Measurements from ENCODE around the gene ADAT3.
"Not testable (repeated sequence)": the region's sequence is repeated elsewhere in the genome, so short reads cannot be mapped to it uniquely, and the experiment has no call there.

The ADAT3 gene

GRCh38 chr19:1868971-1869370, 36.2 kb upstream of the ADAT3 start:
- Histone ChIP-seq H3K4me1 (ENCODE audit: control insufficient read depth, insufficient read depth, low read length, poor library complexity, severe bottlenecking) (peaks cover 3% of the 10 kb centered on the region), H3K4me3 (ENCODE audit: extremely low read depth, insufficient read depth, low read length, poor library complexity, severe bottlenecking) (no peak overlapping the region), H3K36me3 (ENCODE audit: control insufficient read depth, insufficient read depth, low read length) (peaks cover 32% of the 10 kb centered on the region), H3K27ac (ENCODE audit: low read depth, low read length, severe bottlenecking) (no peak overlapping the region), H3K9me3 (ENCODE audit: control insufficient read depth, low read length) (no peaks in the 10 kb centered on the region)
- WGBS, 2 experiments (ENCODE audit: insufficient coverage in 2 of 2): 93 to 96% methylated on average over 7 of the region's 7 CpGs

DNA sequence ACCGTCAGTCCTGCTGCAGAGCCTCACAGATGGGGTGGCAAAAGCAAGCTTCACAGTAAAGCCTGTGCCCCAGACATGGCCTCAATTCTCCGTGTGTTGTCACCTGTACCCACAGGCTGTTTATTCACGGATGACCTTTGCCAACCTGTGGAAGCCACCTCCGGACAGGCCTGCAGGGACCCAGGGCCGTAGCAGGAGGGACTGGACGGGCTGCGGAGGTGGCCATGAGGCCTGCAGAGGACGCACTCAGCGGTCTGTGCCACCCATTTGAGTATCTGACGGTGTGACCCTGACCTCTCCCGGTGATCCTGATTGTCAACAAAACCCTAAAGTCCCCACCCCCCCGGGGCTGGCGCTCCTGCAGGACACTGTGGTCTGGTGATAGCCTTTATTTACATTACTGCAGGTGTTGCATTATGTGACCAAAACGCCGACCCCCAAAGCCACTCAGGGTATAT, 34.0 kb upstream of the ADAT3 start:
- Histone ChIP-seq H3K9me3 (ENCODE audit: control insufficient read depth, low read length) (no peaks in the 10 kb centered on the region), H3K4me1 (ENCODE audit: control insufficient read depth, insufficient read depth, low read length, poor library complexity, severe bottlenecking) (peaks cover 8% of the 10 kb centered on the region), H3K36me3 (ENCODE audit: control insufficient read depth, insufficient read depth, low read length) (peaks cover 32% of the 10 kb centered on the region), H3K27ac (ENCODE audit: low read depth, low read length, severe bottlenecking) (no peak overlapping the region), H3K4me3 (ENCODE audit: extremely low read depth, insufficient read depth, low read length, poor library complexity, severe bottlenecking) (no peak overlapping the region)
- 92 to 95% methylated on average over 7 to 14 of the region's 15 CpGs for WGBS, 2 experiments (ENCODE audit: insufficient coverage in 2 of 2)

DNA sequence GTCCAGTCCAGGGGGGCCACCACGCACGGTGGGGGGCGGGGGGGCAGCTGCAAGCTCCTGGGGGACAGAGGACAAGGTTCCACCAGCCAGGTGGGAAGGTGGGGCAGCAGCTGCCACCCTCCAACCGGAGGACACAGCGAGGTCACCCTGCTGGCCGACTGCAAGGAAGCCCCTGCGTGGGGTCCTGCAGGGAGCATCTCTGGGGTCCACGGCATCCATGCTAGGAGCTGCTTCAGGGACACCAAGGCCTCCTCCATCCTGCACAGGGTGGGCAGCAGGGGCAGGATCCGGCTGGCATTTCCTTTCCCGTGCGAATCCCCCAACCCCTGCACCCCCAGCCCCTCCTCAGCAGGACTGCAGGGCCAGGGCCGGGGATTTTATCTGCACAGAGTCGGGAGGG, 33.6 kb upstream of the ADAT3 start:
- WGBS, 2 experiments (ENCODE audit: insufficient coverage in 2 of 2): 98% methylated on average over 9 to 10 of the region's 13 CpGs
- no peak overlapping the region for H3K4me3 ChIP-seq (ENCODE audit: extremely low read depth, insufficient read depth, low read length, poor library complexity, severe bottlenecking)
- H3K4me1 ChIP-seq (ENCODE audit: control insufficient read depth, insufficient read depth, low read length, poor library complexity, severe bottlenecking): peaks cover 13% of the 10 kb centered on the region
- H3K27ac ChIP-seq (ENCODE audit: low read depth, low read length, severe bottlenecking): no peak overlapping the region
- H3K36me3 ChIP-seq (ENCODE audit: control insufficient read depth, insufficient read depth, low read length): peaks cover 32% of the 10 kb centered on the region
- no peaks in the 10 kb centered on the region for H3K9me3 ChIP-seq (ENCODE audit: control insufficient read depth, low read length)

- Histone ChIP-seq H3K36me3 (ENCODE audit: control insufficient read depth, insufficient read depth, low read length) (peaks cover 32% of the 10 kb centered on the region), H3K9me3 (ENCODE audit: control insufficient read depth, low read length) (no peaks in the 10 kb centered on the region), H3K4me1 (ENCODE audit: control insufficient read depth, insufficient read depth, low read length, poor library complexity, severe bottlenecking) (peaks cover 15% of the 10 kb centered on the region), H3K27ac (ENCODE audit: low read depth, low read length, severe bottlenecking) (no peak overlapping the region), H3K4me3 (ENCODE audit: extremely low read depth, insufficient read depth, low read length, poor library complexity, severe bottlenecking) (no peak overlapping the region)
- WGBS, 2 experiments (ENCODE audit: insufficient coverage in 2 of 2): 94 to 95% methylated on average over 24 to 25 of the region's 25 CpGs
Measured at GRCh38 chr19:1872807-1873523, 32.2 kb upstream of the ADAT3 start.

- Histone ChIP-seq H3K27ac (ENCODE audit: low read depth, low read length, severe bottlenecking) (no peak overlapping the region), H3K4me3 (ENCODE audit: extremely low read depth, insufficient read depth, low read length, poor library complexity, severe bottlenecking) (peak overlapping the region; percentile 71)
- WGBS, 2 experiments (ENCODE audit: insufficient coverage in 2 of 2): 95 to 97% methylated on average over 26 to 29 of the region's 29 CpGs
Measured at GRCh38 chr19:1873524-1874473, 31.4 kb upstream of the ADAT3 start.

DNA sequence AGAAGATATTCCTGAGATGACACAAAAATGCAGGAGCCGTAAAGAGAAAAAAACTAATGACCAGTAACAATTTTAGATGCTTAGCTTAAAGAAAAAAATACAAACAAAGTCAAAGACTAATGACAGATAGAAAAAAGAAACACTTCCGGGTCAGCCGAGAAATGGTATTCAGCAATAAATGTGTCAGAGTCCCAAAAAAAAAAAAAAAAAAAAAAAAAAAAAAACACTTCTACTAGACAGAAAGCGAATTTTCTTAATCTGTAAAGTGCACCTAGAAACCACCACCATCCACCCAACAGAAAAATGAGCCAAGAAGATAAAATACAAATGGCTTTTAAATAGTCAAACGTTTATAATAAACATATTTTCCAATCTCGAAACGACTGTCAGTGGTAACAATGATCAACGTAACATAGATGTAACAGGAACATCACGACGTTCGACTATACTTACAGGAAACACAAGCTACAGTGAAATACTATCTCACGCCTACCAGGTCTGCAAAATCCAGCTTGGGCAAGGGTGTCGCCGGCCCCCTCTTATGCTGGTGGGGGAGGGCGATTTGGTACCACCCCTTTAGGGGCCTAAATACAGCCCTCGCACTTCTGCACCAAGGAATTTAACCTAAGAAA, 30.5 kb upstream of the ADAT3 start:
- Histone ChIP-seq H3K27ac (ENCODE audit: low read depth, low read length, severe bottlenecking) (no peak overlapping the region), H3K4me3 (ENCODE audit: extremely low read depth, insufficient read depth, low read length, poor library complexity, severe bottlenecking) (peak overlapping the region; percentile 71), H3K36me3 (ENCODE audit: control insufficient read depth, insufficient read depth, low read length) (peaks cover 30% of the 10 kb centered on the region), H3K4me1 (ENCODE audit: control insufficient read depth, insufficient read depth, low read length, poor library complexity, severe bottlenecking) (peaks cover 12% of the 10 kb centered on the region), H3K9me3 (ENCODE audit: control insufficient read depth, low read length) (no peaks in the 10 kb centered on the region)
- 46 to 50% methylated on average over 6 to 9 of the region's 16 CpGs for WGBS, 2 experiments (ENCODE audit: insufficient coverage in 2 of 2)

More at GRCh38 chr19:1873524-1874473, 31.4 kb upstream of the ADAT3 start:
- Histone ChIP-seq H3K9me3 (ENCODE audit: control insufficient read depth, low read length) (no peaks in the 10 kb centered on the region), H3K36me3 (ENCODE audit: control insufficient read depth, insufficient read depth, low read length) (peaks cover 32% of the 10 kb centered on the region), H3K4me1 (ENCODE audit: control insufficient read depth, insufficient read depth, low read length, poor library complexity, severe bottlenecking) (peaks cover 15% of the 10 kb centered on the region)

DNA sequence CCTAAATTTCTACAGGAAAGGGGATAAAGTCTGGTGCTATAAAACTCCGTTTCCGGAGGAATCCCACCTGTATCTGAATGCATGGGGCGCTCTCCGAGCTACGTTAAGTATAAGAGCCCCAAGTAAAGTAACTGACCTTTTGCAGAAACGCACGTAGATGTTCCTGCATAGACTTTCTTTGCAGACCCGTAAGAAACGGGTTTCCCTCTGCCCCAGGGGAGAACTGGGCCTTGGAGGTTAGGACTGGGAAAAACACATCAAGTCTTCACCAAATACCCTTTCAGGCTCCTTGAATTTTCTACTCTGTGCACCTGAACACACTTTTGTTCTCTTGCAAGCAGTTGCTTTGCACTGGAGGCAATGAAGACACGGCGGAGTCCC, 29.9 kb upstream of the ADAT3 start:
- not testable (repeated sequence) for H3K9me3 ChIP-seq (ENCODE audit: control insufficient read depth, low read length)
- WGBS, 2 experiments (ENCODE audit: insufficient coverage in 2 of 2): 0 to 6% methylated on average over 7 of the region's 11 CpGs
- H3K36me3 ChIP-seq (ENCODE audit: control insufficient read depth, insufficient read depth, low read length): peaks cover 30% of the 10 kb centered on the region
- peak overlapping the region; percentile 86 for H3K27ac ChIP-seq (ENCODE audit: low read depth, low read length, severe bottlenecking)
- peak overlapping the region; percentile 71 for H3K4me3 ChIP-seq (ENCODE audit: extremely low read depth, insufficient read depth, low read length, poor library complexity, severe bottlenecking)
- H3K4me1 ChIP-seq (ENCODE audit: control insufficient read depth, insufficient read depth, low read length, poor library complexity, severe bottlenecking): peaks cover 12% of the 10 kb centered on the region

GRCh38 chr19:1875646-1876495, 29.3 kb upstream of the ADAT3 start:
- no peaks in the 10 kb centered on the region for H3K9me3 ChIP-seq (ENCODE audit: control insufficient read depth, low read length)
- H3K4me1 ChIP-seq (ENCODE audit: control insufficient read depth, insufficient read depth, low read length, poor library complexity, severe bottlenecking): peaks cover 12% of the 10 kb centered on the region
- H3K4me3 ChIP-seq (ENCODE audit: extremely low read depth, insufficient read depth, low read length, poor library complexity, severe bottlenecking): peak overlapping the region; percentile 71
- peaks cover 33% of the 10 kb centered on the region for H3K36me3 ChIP-seq (ENCODE audit: control insufficient read depth, insufficient read depth, low read length)
- 0% methylated on average over 78 to 87 of the region's 87 CpGs for WGBS, 2 experiments (ENCODE audit: insufficient coverage in 2 of 2)
- peak overlapping the region; percentile 86 for H3K27ac ChIP-seq (ENCODE audit: low read depth, low read length, severe bottlenecking)

- 19 to 29% methylated on average over 15 to 31 of the region's 53 CpGs for WGBS, 2 experiments (ENCODE audit: insufficient coverage in 2 of 2)
- Histone ChIP-seq H3K36me3 (ENCODE audit: control insufficient read depth, insufficient read depth, low read length) (peaks cover 26% of the 10 kb centered on the region), H3K27ac (ENCODE audit: low read depth, low read length, severe bottlenecking) (peak overlapping the region; percentile 86)
Measured at GRCh38 chr19:1876496-1877279, 28.5 kb upstream of the ADAT3 start.

More at GRCh38 chr19:1876496-1877279, 28.5 kb upstream of the ADAT3 start:
- Histone ChIP-seq H3K4me1 (ENCODE audit: control insufficient read depth, insufficient read depth, low read length, poor library complexity, severe bottlenecking) (peaks cover 12% of the 10 kb centered on the region), H3K4me3 (ENCODE audit: extremely low read depth, insufficient read depth, low read length, poor library complexity, severe bottlenecking) (peak overlapping the region; percentile 71)
- not testable (repeated sequence) for H3K9me3 ChIP-seq (ENCODE audit: control insufficient read depth, low read length)
